K562 (cell line): ENCODE measurements around the gene TENM4. TPM values are rescaled to one million over a fixed set of nuclear protein-coding genes. Genes with fewer than 3 reads are reported as not detected.

Experiments
- ATAC-seq: fragments of 200-7000 bp; cut with Tn5 transposase; 3 replicates; pipeline ENCODE4 v1.9.1; 2020; ENCODE audit warnings: moderate library complexity
- BruUV-seq: library from RNA; stranded (reverse); fragments of 400-500 nt; replicated peaks from 2 replicates; lab custom pipeline; 2021; lab: Mats Ljungman, UMichigan
- CTCF ChIA-PET: fragments of 300-600 bp; formaldehyde crosslinking; extraction: SDS; loops from one replicate; lab custom pipeline; 2021; ENCODE audit warnings: low intra/inter-chr PET ratio; lab: Yijun Ruan, JAX
- POLR2A ChIA-PET: fragments of 300-600, 350-650 bp; sonication (Branson Sonifier 250); formaldehyde crosslinking; extraction: SDS; loops from one replicate; lab custom pipeline; 2021; ENCODE audit warnings: antibody characterized with exemption, inconsistent platforms; lab: Yijun Ruan, JAX
- DNase-seq, 4 experiments: peaks; one replicate each; pipeline versions ENCODE4 v3.0.0 to v3.0.0-alpha.2; 2011 to 2018; ENCODE audit warnings: low spot score in 3 of 4, mixed read lengths in 3 of 4; ENCODE audit errors: extremely low read depth in 1 of 4
- FAIRE-seq: peaks from 2 replicates; lab custom pipeline; 2011; peaks lifted over from hg19 to GRCh38; lab: Jason Lieb, UNC
- H2AFZ ChIP-seq: 2 replicates; pipeline ENCODE4 v1.6.0; 2011; ENCODE audit warnings: low read depth, low read length, control low read depth, inconsistent platforms
- H3K27ac ChIP-seq: fragments of 200-600 bp; 3 replicates; pipeline ENCODE4 v1.8.0; 2011; ENCODE audit warnings: low read depth, mild to moderate bottlenecking, control low read depth, inconsistent platforms, low read length, moderate library complexity, mixed read lengths; ENCODE audit errors: extremely low read depth
- H3K27me3 ChIP-seq, 2 experiments: fragments of 300-600 bp in 1 of 2; 2 replicates in 1 of 2; 3 replicates in 1 of 2; pipeline versions ENCODE4 v1.6.0 to v1.8.0; 2011; ENCODE audit warnings: inconsistent platforms in 2 of 2, low read length in 2 of 2, mild to moderate bottlenecking in 1 of 2, mixed read lengths in 1 of 2, moderate library complexity in 1 of 2; ENCODE audit not compliant: control insufficient read depth in 2 of 2, insufficient read depth in 2 of 2
- H3K36me3 ChIP-seq: fragments of 300-600 bp; 3 replicates; pipeline ENCODE4 v1.8.0; 2011; ENCODE audit warnings: mild to moderate bottlenecking, low read length, inconsistent platforms; ENCODE audit not compliant: control insufficient read depth, insufficient read depth
- H3K4me1 ChIP-seq, 2 experiments: fragments of 200-600 bp in 1 of 2; replicated peaks in 1 of 2; 2 replicates in 1 of 2; 3 replicates in 1 of 2; pipeline versions ENCODE4 v1.5.1 to v1.8.0; 2011; ENCODE audit warnings: inconsistent platforms in 2 of 2, low read length in 2 of 2, mild to moderate bottlenecking in 1 of 2, mixed read lengths in 1 of 2, moderate library complexity in 1 of 2; ENCODE audit not compliant: control insufficient read depth in 2 of 2, insufficient read depth in 2 of 2
- H3K4me2 ChIP-seq: 2 replicates; pipeline ENCODE4 v1.6.1; 2011; ENCODE audit warnings: low read length, control low read depth, inconsistent platforms, mixed read lengths; ENCODE audit not compliant: insufficient read depth
- H3K4me3 ChIP-seq: fragments of 200-600 bp; sonication (generic), shearing (Covaris generic); 2 replicates; pipeline ENCODE4 v1.5.1; 2016; ENCODE audit warnings: control low read depth, inconsistent platforms
- H3K79me2 ChIP-seq: fragments of 200-600 bp; 3 replicates; pipeline ENCODE4 v1.8.0; 2011; ENCODE audit warnings: low read length, inconsistent platforms; ENCODE audit not compliant: control insufficient read depth, insufficient read depth
- H3K9ac ChIP-seq, 2 experiments: 2 replicates each; pipeline versions ENCODE4 v1.6.0 to v1.6.1; 2011; ENCODE audit warnings: low read depth in 2 of 2, low read length in 2 of 2, control low read depth in 1 of 2, inconsistent platforms in 1 of 2, mild to moderate bottlenecking in 1 of 2, mixed read lengths in 1 of 2; ENCODE audit not compliant: insufficient read depth in 1 of 2
- H3K9me1 ChIP-seq: one replicate; pipeline ENCODE4 v1.6.0; 2011; ENCODE audit warnings: inconsistent platforms, mild to moderate bottlenecking, low read length, moderate library complexity; ENCODE audit not compliant: control insufficient read depth, insufficient read depth
- H3K9me3 ChIP-seq: replicated peaks from 2 replicates; pipeline ENCODE4 v1.5.1; 2011; ENCODE audit warnings: low read depth, low read length, inconsistent platforms; ENCODE audit not compliant: control insufficient read depth, insufficient read depth
- H4K20me1 ChIP-seq: replicated peaks from 2 replicates; pipeline ENCODE4 v1.6.1; 2011; ENCODE audit warnings: low read length, inconsistent platforms, mixed read lengths; ENCODE audit not compliant: control insufficient read depth, insufficient read depth
- GATAD2A ChIP-seq: fragments of 450-650 bp; IDR thresholded peaks from 2 replicates; pipeline ENCODE4 v1.6.1; 2017
- MBD2 ChIP-seq: sonication (generic); IDR thresholded peaks from 2 replicates; pipeline ENCODE4 v1.6.1; 2016; ENCODE audit warnings: low read depth, borderline replicate concordance
- POLR2AphosphoS5 ChIP-seq: IDR thresholded peaks from 2 replicates; pipeline ENCODE4 v1.6.1; 2011; ENCODE audit warnings: mild to moderate bottlenecking, low read depth, low read length, moderate library complexity; ENCODE audit not compliant: control insufficient read depth, insufficient read depth
- RBM25 ChIP-seq: fragments of 200-400 bp; formaldehyde crosslinking; IDR thresholded peaks from 2 replicates; pipeline ENCODE4 v1.6.1; 2018; ENCODE audit warnings: low read length, low read depth, moderate library complexity; ENCODE audit not compliant: severe bottlenecking
- RERE ChIP-seq: sonication (generic); formaldehyde crosslinking; IDR thresholded peaks from 2 replicates; pipeline ENCODE4 v1.8.0; 2023; ENCODE audit warnings: missing genetic modification reagents, mild to moderate bottlenecking, borderline replicate concordance
- SNRNP70 ChIP-seq: fragments of 200-400 bp; formaldehyde crosslinking; optimal IDR thresholded peaks from 2 replicates; pipeline ENCODE3; 2017; ENCODE audit warnings: low read depth, low read length
- SRSF1 ChIP-seq: fragments of 200-400 bp; formaldehyde crosslinking; IDR thresholded peaks from 2 replicates; pipeline ENCODE4 v1.6.1; 2017; ENCODE audit warnings: mild to moderate bottlenecking, low read depth, low read length, moderate library complexity
- ZC3H8 ChIP-seq: fragments of 450-650 bp; IDR thresholded peaks from 2 replicates; pipeline ENCODE4 v1.6.1; 2017
- ZFP36 ChIP-seq: fragments of 150-350 bp; IDR thresholded peaks from 2 replicates; pipeline ENCODE4 v1.6.1; 2018; ENCODE audit warnings: low read length, low read depth; ENCODE audit not compliant: partially characterized antibody
- WGBS: fragments of 100-300 bp; shearing (Covaris generic); methylation state at CpG from one replicate; pipeline ENCODE4 v1.1.6; 2016; ENCODE audit warnings: low coverage, mixed read lengths; ENCODE audit not compliant: insufficient coverage; ENCODE audit errors: missing lambda C conversion rate; 5-methylcytosine and 5-hydroxymethylcytosine counted together
- in situ Hi-C: fragments of 300-500 bp; cut with MboI; formaldehyde crosslinking; loops from 4 replicates; pipeline ENCODE4 v1.15.0; 2018; ENCODE audit warnings: inconsistent platforms, mixed read lengths
- intact Hi-C: fragments of 100-400 bp; cut with micrococcal nuclease; formaldehyde crosslinking; loops from 2 replicates; pipeline ENCODE4 v1.14.2; 2022
- polyA plus RNA-seq, 8 experiments: library from polyadenylated mRNA; depleted of rRNA in 4 of 8; stranded (reverse) in 5 of 8; unstranded in 3 of 8; fragments of >200 nt; fragmentation: Nextera tagmentation in 2 of 8; fragmentation: Illumina TruSeq in 1 of 8; extraction: Ambion mirVana in 2 of 8; extraction: Trizol in 1 of 8; gene quantifications; 2 replicates each; pipeline versions ENCODE4 v1.2.1 to v1.2.3, GENCODE V29; 2011 to 2014; ENCODE audit warnings: inconsistent platforms in 1 of 8, missing spikeins in 1 of 8
- total RNA-seq, 7 experiments: library from RNA; depleted of rRNA in 6 of 7; stranded (reverse); fragments of >200 nt in 6 of 7; fragmentation: Illumina TruSeq in 2 of 7; extraction: Trizol in 2 of 7; gene quantifications; 2 replicates each; pipeline versions ENCODE4 v1.2.1 to v1.2.3, GENCODE V29; 2011 to 2021; ENCODE audit warnings: low replicate concordance in 1 of 7

Gene TENM4
- total and polyA plus RNA-seq, 9 of the 15 experiments (the other 6 are each of a cell fraction or from before 2014, with no cell fraction given): 0.16 TPM; not detected in 8

DNA sequence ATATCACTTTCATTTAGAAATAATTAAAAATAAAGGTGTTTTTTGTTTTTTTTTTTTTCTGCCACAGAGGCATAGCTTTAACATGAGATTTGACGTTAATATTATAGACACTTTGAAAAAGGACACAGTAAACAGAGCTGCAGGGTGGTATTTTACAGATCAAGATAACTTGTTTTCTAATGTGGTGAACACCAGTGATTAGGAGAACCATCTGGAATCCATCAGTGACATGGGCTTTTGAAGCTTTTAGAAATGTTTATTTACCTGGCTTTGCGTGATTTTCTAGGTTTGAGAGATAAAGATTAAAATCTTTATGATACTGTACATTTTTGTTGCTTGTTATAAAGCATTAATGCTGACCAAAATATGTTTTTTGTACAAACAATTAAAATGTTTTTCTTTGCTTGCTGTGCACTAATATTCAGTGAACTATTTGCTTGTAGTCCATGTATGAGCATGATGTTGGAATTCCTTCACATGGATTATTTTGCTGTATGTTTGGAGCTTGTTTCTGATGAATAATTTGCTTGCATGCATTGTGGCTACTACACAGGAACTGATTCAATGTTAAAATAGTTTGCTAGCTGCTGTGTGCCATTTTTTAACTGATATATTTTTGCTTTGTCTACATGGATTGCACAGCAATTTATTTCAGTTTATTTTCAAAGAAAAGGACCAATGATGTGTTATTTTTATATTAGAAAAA, 514.0 kb downstream of the TENM4 start:
- H4K20me1 ChIP-seq: no peaks in the 10 kb centered on the region
- intact Hi-C loops (no loop called here), in situ Hi-C loops (no loop called here)
- 0% methylated on average over 2 of the region's 2 CpGs for WGBS
- DNase-seq (no peak), ATAC-seq (no peak), FAIRE-seq (no peak)
- CTCF ChIA-PET: interaction anchor here (0.5 kb wide), 1 partner anchor 336 kb away, joined by 3 read pairs; no protein-coding TSS in a partner anchor
- H3K9me3 ChIP-seq: no peaks in the 10 kb centered on the region
- H3K4me2 ChIP-seq: no peak overlapping the region
- no peak overlapping the region for H3K27ac ChIP-seq
- H2AFZ ChIP-seq: no peak overlapping the region
- H3K79me2 ChIP-seq: no peaks in the 10 kb centered on the region
- no peak overlapping the region for H3K4me3 ChIP-seq
- H3K36me3 ChIP-seq: no peaks in the 10 kb centered on the region
- no peak overlapping the region for H3K9ac ChIP-seq
- H3K27me3 ChIP-seq: peaks cover 3 to 5% of the 10 kb centered on the region in 2 experiments; a peak in 2 of 5 replicates
- BruUV-seq: no TSS peak
- H3K4me1 ChIP-seq: no peaks in the 10 kb centered on the region
- no peaks in the 10 kb centered on the region for H3K9me1 ChIP-seq
- POLR2A ChIA-PET: interaction anchor here (1.0 to 1.1 kb wide), 2 partner anchors 12 to 26 kb away, joined by 3 read pairs; no protein-coding TSS in a partner anchor
- TF ChIP-seq GATAD2A (no peak), RBM25 (no peak), ZFP36 (no peak), SRSF1 (no peak), POLR2AphosphoS5 (no peak), SNRNP70 (no peak), ZC3H8 (no peak), MBD2 (no peak), RERE (no peak)
